Suprapubic skin (tissue), 4 donors: ENCODE results near the gene HPSE2. TPM values are rescaled to one million over a fixed set of nuclear protein-coding genes. Genes with fewer than 3 reads are reported as not detected.

Experiments used
- DNase-seq, 2 donors: peaks; one replicate each; pipeline ENCODE4 v3.0.0-alpha.2; 2019; ENCODE audit warnings: low spot score in 2 of 2
- H3K27ac ChIP-seq: fragments of 200-600 bp; sonication (generic); one replicate; pipeline ENCODE4 v1.5.1; 2019
- H3K27me3 ChIP-seq: fragments of 200-600 bp; sonication (generic); one replicate; pipeline ENCODE4 v1.5.1; 2019
- H3K36me3 ChIP-seq: fragments of 200-600 bp; sonication (generic); one replicate; pipeline ENCODE4 v1.5.1; 2019
- H3K4me1 ChIP-seq: fragments of 200-600 bp; sonication (generic); one replicate; pipeline ENCODE4 v1.5.1; 2019
- H3K4me3 ChIP-seq: fragments of 200-600 bp; sonication (generic); one replicate; pipeline ENCODE4 v1.5.1; 2019; ENCODE audit warnings: mild to moderate bottlenecking
- H3K9me3 ChIP-seq: fragments of 200-600 bp; sonication (generic); one replicate; pipeline ENCODE4 v1.5.1; 2019
- EP300 ChIP-seq: sonication (generic); formaldehyde crosslinking; IDR thresholded peaks from one replicate; pipeline ENCODE4 v1.6.1; 2017; ENCODE audit warnings: antibody characterized with exemption
- POLR2A ChIP-seq, 2 donors: fragments of 450-650 bp; IDR thresholded peaks; one replicate each; pipeline ENCODE4 v1.6.1; 2017; ENCODE audit warnings: antibody characterized with exemption in 2 of 2, mild to moderate bottlenecking in 2 of 2, moderate library complexity in 2 of 2
- POLR2AphosphoS5 ChIP-seq, 3 donors: sonication (generic); formaldehyde crosslinking; IDR thresholded peaks; one replicate each; pipeline ENCODE4 v1.6.1; 2017; ENCODE audit warnings: antibody characterized with exemption in 3 of 3
- WGBS: methylation state at CpG from one replicate; pipeline ENCODE4 v1.1.5; 2018; 5-methylcytosine and 5-hydroxymethylcytosine counted together
- total RNA-seq, 4 donors: library from RNA; depleted of rRNA; stranded (reverse); fragments of >200 nt; gene quantifications; one replicate each; pipeline ENCODE4 v1.1.0, GENCODE V29; 2016
- TF ChIP-seq, protein P1 (sequence below), 2 donors: fragments of 200-600 bp in 1 of 2; fragments of 450-650 bp in 1 of 2; sonication (generic) in 1 of 2; IDR thresholded peaks; one replicate each; pipeline ENCODE4 v1.5.1; 2016 to 2019; ENCODE audit warnings: antibody characterized with exemption in 2 of 2, mild to moderate bottlenecking in 1 of 2, moderate library complexity in 1 of 2

HPSE2 gene
- total RNA-seq, 4 donors from 2014 or later = 0.95 to 1.3 (median 0.99) TPM

DNA sequence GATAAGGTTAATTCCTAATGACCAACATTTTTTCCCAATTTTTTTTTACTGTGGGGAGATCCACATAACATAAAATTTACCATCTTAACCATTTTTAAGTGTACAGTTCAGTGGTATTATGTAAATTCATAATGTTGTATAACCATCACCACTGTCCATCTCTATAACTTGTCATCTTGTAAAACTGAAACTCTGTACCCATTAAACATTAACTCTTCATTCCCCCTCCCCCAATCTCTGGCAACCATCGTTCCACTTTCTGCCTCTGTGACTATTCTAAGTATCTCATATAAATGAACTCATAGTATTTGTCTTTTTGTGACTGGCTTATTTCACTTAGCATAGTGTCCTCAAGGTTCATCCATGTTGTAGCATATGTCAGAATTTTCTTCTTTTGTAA is 742.9 kb downstream of the HPSE2 start:
- WGBS = 87% methylated on average over 1 of the region's 1 CpG
- no peak overlapping the region for H3K27ac ChIP-seq
- H3K36me3 ChIP-seq = no peaks in the 10 kb centered on the region
- H3K4me1 ChIP-seq = no peaks in the 10 kb centered on the region
- no peak for DNase-seq
- H3K4me3 ChIP-seq = no peak overlapping the region
- no peak for TF ChIP-seq EP300
- TF ChIP-seq POLR2A (IDR thresholded peaks at IDR 0.05) = no peak
- no peak for TF ChIP-seq POLR2AphosphoS5 (IDR thresholded peaks at IDR 0.05)
- TF ChIP-seq, protein P1, sequence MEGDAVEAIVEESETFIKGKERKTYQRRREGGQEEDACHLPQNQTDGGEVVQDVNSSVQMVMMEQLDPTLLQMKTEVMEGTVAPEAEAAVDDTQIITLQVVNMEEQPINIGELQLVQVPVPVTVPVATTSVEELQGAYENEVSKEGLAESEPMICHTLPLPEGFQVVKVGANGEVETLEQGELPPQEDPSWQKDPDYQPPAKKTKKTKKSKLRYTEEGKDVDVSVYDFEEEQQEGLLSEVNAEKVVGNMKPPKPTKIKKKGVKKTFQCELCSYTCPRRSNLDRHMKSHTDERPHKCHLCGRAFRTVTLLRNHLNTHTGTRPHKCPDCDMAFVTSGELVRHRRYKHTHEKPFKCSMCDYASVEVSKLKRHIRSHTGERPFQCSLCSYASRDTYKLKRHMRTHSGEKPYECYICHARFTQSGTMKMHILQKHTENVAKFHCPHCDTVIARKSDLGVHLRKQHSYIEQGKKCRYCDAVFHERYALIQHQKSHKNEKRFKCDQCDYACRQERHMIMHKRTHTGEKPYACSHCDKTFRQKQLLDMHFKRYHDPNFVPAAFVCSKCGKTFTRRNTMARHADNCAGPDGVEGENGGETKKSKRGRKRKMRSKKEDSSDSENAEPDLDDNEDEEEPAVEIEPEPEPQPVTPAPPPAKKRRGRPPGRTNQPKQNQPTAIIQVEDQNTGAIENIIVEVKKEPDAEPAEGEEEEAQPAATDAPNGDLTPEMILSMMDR (IDR thresholded peaks at IDR 0.05) = no peak
- no peaks in the 10 kb centered on the region for H3K27me3 ChIP-seq
- H3K9me3 ChIP-seq = no peaks in the 10 kb centered on the region

DNA sequence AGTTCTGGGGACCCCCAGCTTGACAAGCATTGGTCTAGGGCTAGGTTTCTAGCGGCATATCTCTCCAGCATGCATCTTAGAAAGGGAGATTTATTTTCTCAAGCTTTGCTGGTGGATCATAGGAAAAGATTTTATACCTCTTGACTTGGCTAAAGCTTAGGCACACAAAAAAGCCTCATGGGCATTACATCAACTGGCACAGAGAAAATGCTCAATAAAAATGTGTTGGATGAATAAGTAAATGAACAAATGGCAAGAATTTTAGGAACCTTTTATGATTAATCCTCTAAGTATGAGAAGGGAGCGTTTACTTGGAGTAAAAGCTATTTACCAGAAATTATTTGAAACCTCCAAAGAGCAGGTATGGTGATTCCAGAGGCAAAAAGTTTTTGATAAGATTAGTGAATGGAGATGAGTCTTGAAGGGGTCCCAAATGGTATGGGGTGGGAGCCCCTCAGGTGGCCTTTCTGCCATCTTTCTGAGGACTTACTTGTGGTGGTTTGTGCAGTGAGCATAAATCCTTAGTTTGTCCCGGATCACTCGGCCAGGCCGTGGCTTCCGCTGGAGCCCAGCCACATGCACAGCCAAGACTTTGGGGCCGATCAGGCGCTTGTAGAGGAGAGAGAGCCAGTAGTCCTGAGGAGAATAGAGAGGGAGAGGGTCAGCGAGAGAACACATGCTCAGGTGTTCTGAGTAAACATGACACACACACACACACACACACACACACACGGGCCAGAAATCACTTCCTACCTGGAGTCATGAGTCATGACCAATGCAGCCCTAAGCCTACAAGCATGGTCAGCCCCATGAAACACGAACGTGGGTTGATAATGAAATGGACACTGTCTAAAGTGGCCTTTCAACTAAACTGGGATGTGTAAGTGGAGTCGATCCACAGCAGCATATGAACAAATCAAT is 745.8 kb downstream of the HPSE2 start:
- H3K27ac ChIP-seq = peak overlapping the region; percentile 16
- TF ChIP-seq POLR2A (IDR thresholded peaks at IDR 0.05) (no peak), EP300 (no peak), POLR2AphosphoS5 (IDR thresholded peaks at IDR 0.05) (no peak)
- TF ChIP-seq, protein P1 (IDR thresholded peaks at IDR 0.05) = no peak

DNA sequence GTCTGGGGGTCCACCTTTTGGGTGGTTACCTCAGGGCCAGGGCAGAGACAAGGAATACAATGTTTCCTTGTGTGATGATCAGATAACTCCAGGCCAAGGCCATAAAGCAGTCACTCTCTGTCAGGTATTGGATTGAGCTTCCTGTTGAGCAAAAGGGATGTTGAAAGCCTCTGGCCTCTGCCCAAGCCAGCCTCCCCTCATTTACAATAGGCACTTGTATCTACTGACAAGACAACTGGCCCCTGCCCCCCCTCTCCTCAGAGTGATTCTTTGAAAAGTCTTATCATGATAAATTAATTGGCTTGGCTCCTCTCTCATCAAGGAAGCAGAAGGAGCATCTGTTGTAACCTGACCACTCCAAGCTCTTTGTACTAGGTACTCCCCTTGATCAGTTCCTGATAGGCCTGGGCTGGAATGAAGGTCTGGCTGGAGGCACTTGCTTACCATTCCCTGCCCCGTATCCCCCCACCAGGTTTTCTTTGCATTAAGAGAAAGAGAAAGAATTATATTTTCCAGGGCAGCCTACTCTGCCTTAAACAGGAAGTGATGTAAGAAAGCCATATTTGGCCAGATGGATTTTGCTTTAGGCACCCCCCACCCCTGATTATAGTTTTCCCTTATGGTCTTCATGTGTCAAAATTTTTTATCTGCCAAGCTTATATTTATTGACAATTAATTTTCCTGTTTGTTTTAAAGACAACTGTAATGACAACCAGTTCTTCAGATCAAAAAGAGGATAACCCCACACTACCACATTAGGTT is 746.8 kb downstream of the HPSE2 start:
- 61% methylated on average over 1 of the region's 1 CpG for WGBS
- TF ChIP-seq POLR2AphosphoS5 (IDR thresholded peaks at IDR 0.05) = no peak
- TF ChIP-seq, protein P1 (IDR thresholded peaks at IDR 0.05) = no peak
- no peak for TF ChIP-seq EP300
- TF ChIP-seq POLR2A (IDR thresholded peaks at IDR 0.05) = no peak
- H3K4me1 ChIP-seq = peaks cover 6% of the 10 kb centered on the region
- H3K4me3 ChIP-seq = no peak overlapping the region
- DNase-seq = peak; percentile 77 to 84
- H3K36me3 ChIP-seq = no peaks in the 10 kb centered on the region
- H3K9me3 ChIP-seq = no peaks in the 10 kb centered on the region
- peak overlapping the region; percentile 16 for H3K27ac ChIP-seq
- H3K27me3 ChIP-seq = no peaks in the 10 kb centered on the region

More for the DNA sequence above, 745.8 kb downstream of the HPSE2 start:
- H3K27me3 ChIP-seq = no peaks in the 10 kb centered on the region
- H3K9me3 ChIP-seq = no peaks in the 10 kb centered on the region
- 83% methylated on average over 13 of the region's 13 CpGs for WGBS
- H3K36me3 ChIP-seq = no peaks in the 10 kb centered on the region
- H3K4me3 ChIP-seq = no peak overlapping the region
- peaks cover 6% of the 10 kb centered on the region for H3K4me1 ChIP-seq
- DNase-seq = no peak

DNA sequence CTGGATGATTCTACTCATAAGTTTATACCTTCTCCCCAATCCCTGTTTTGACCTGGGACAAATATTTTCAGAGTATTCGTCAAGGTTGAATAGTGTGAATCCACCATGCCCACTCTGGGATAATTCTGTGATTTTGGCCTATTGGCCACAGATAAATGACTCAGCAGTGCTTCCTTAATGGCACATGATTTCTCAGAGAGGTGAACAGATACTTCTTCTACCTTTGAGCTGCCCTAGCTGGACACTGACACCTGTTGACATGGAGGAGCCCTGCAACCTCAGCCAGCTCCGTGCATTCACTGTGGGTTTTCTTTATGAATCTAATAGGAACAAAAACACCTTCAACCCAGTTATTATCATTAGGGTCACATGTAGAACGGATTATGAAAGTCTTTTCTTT is 748.0 kb downstream of the HPSE2 start:
- H3K27ac ChIP-seq = no peak overlapping the region

More for the DNA sequence above, 748.0 kb downstream of the HPSE2 start:
- DNase-seq = no peak
- H3K9me3 ChIP-seq = no peaks in the 10 kb centered on the region
- WGBS = 98% methylated on average over 3 of the region's 3 CpGs
- peaks cover 6% of the 10 kb centered on the region for H3K4me1 ChIP-seq
- H3K27me3 ChIP-seq = no peaks in the 10 kb centered on the region
- TF ChIP-seq EP300 (no peak), POLR2A (IDR thresholded peaks at IDR 0.05) (no peak), POLR2AphosphoS5 (IDR thresholded peaks at IDR 0.05) (no peak)
- TF ChIP-seq, protein P1 (IDR thresholded peaks at IDR 0.05) = no peak
- no peaks in the 10 kb centered on the region for H3K36me3 ChIP-seq
- no peak overlapping the region for H3K4me3 ChIP-seq
